Lung (tissue), 12 donors: ENCODE measurements around the gene LNP1. TPM values are rescaled to one million over a fixed set of nuclear protein-coding genes. Genes with fewer than 3 reads are reported as not detected.

Experiments
- ATAC-seq: fragments of 200-7000 bp; cut with Tn5 transposase; one replicate; pipeline ENCODE4 v1.9.1; 2020; ENCODE audit warnings: moderate number of reproducible peaks; ENCODE audit not compliant: insufficient read depth, low FRiP score
- DNase-seq, 3 donors: peaks; one replicate each; pipeline ENCODE4 v3.0.0-alpha.2; 2013 to 2017
- H3K27ac ChIP-seq, 2 donors: one replicate each; pipeline ENCODE4 v1.5.1; 2013; ENCODE audit warnings: mild to moderate bottlenecking in 2 of 2, moderate library complexity in 2 of 2, control low read depth in 1 of 2, inconsistent platforms in 1 of 2, low read depth in 1 of 2, low read length in 1 of 2
- H3K27me3 ChIP-seq, 3 donors: one replicate each; pipeline ENCODE4 v1.5.1; 2013; ENCODE audit warnings: low read length in 2 of 3; ENCODE audit not compliant: control insufficient read depth in 3 of 3, insufficient read depth in 3 of 3
- H3K36me3 ChIP-seq, 4 donors: one replicate each; pipeline ENCODE4 v1.5.1; 2013; ENCODE audit warnings: low read length in 4 of 4, mild to moderate bottlenecking in 1 of 4, moderate library complexity in 1 of 4; ENCODE audit not compliant: control insufficient read depth in 4 of 4, insufficient read depth in 4 of 4
- H3K4me1 ChIP-seq, 5 donors: one replicate each; pipeline ENCODE4 v1.5.1; 2013; ENCODE audit warnings: low read length in 5 of 5, mild to moderate bottlenecking in 2 of 5, moderate library complexity in 1 of 5; ENCODE audit not compliant: control insufficient read depth in 5 of 5, insufficient read depth in 5 of 5
- H3K4me3 ChIP-seq: one replicate; pipeline ENCODE4 v1.5.1; 2013; ENCODE audit warnings: mild to moderate bottlenecking, control low read depth, moderate library complexity
- H3K9ac ChIP-seq, 2 donors: one replicate each; pipeline ENCODE4 v1.5.1; 2013; ENCODE audit warnings: low read length in 2 of 2, control low read depth in 1 of 2; ENCODE audit not compliant: insufficient read depth in 1 of 2
- H3K9me3 ChIP-seq, 4 donors: one replicate each; pipeline ENCODE4 v1.5.1; 2013; ENCODE audit warnings: low read length in 3 of 4, mild to moderate bottlenecking in 1 of 4, moderate library complexity in 1 of 4; ENCODE audit not compliant: control insufficient read depth in 4 of 4, insufficient read depth in 3 of 4
- CTCF ChIP-seq: IDR thresholded peaks from 2 replicates; pipeline ENCODE4 v1.5.1; 2012; ENCODE audit warnings: mild to moderate bottlenecking; ENCODE audit errors: control extremely low read depth, extremely low read depth
- WGBS, 2 donors: extraction: QIAGEN DNeasy Blood & Tissue Kit; methylation state at CpG; one replicate each; pipeline ENCODE4 v1.1.7; 2013; 5-methylcytosine and 5-hydroxymethylcytosine counted together
- polyA plus RNA-seq, 2 donors: library from polyadenylated mRNA; stranded (reverse); fragments of 200-250 nt; gene quantifications; one replicate each; pipeline ENCODE4 v1.2.1, GENCODE V29; 2013
- total RNA-seq, 2 donors: library from RNA; depleted of rRNA in 1 of 2; stranded (reverse); fragments of >200 nt in 1 of 2; gene quantifications; one replicate each; pipeline ENCODE4 v1.2.1, GENCODE V29; 2014 to 2021
- donor health status: control.
- donor health status: control.
- donor health status: Bipolar disorder and iron deficiency.
- donor health status: healthy.
- donor health status: DM: yes; HTN: yes; CAD: no.

The LNP1 gene
- total and polyA plus RNA-seq, 4 donors = 1.1 to 5.8 (median 2.2) TPM

DNA sequence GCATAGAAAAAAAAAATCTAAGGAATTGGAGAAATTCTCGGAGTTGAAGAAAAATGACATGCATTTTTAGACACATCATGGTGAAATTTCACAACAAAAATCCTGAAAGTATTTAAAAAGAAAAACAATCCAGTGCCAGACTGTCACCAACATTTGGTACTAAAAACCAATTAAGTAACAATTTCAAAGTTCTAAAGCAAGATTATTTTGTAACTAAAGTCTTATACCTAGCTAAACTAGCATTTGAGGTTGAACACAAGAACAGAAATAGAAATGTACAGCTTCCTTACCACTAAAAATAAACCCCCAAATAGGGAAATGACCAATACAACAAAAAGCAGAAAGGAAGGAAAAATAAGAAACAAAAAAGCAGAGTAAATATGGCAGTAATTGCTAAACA is 12.3 kb upstream of the LNP1 start:
- TF ChIP-seq CTCF = no peak
- peaks cover 0 to 4% (median 1%) of the 10 kb centered on the region in 4 donors for H3K9me3 ChIP-seq
- peaks cover 0 to 4% (median 4%) of the 10 kb centered on the region in 5 donors for H3K4me1 ChIP-seq
- no peak overlapping the region for H3K9ac ChIP-seq
- no peak overlapping the region for H3K4me3 ChIP-seq
- H3K36me3 ChIP-seq = peaks cover 3 to 23% (median 5%) of the 10 kb centered on the region in 4 donors
- H3K27me3 ChIP-seq = no peaks in the 10 kb centered on the region
- ATAC-seq (no peak), DNase-seq (no peak)
- 91 to 95% methylated on average over 1 of the region's 1 CpG for WGBS, 2 donors
- H3K27ac ChIP-seq = no peak overlapping the region

GRCh38 chr3:100395679-100396431 is 5.5 kb upstream of the LNP1 start:
- ATAC-seq = no peak
- Histone ChIP-seq H3K27me3 (no peaks in the 10 kb centered on the region), H3K4me1 (peaks cover 3 to 18% (median 9%) of the 10 kb centered on the region in 5 donors), H3K9me3 (no peaks in the 10 kb centered on the region), H3K4me3 (no peak overlapping the region), H3K9ac (no peak overlapping the region), H3K27ac (no peak overlapping the region), H3K36me3 (peaks cover 0 to 3% (median 2%) of the 10 kb centered on the region in 4 donors)
- DNase-seq = no peak
- WGBS, 2 donors = 65 to 75% methylated on average over 2 of the region's 2 CpGs
- no peak for TF ChIP-seq CTCF

GRCh38 chr3:100396967-100397366 is 4.4 kb upstream of the LNP1 start:
- no peak for ATAC-seq

More at GRCh38 chr3:100396967-100397366, 4.4 kb upstream of the LNP1 start:
- H3K4me3 ChIP-seq = no peak overlapping the region
- no peak overlapping the region for H3K27ac ChIP-seq
- H3K4me1 ChIP-seq = peaks cover 3 to 17% (median 10%) of the 10 kb centered on the region in 5 donors
- 58 to 69% methylated on average over 2 of the region's 2 CpGs for WGBS, 2 donors
- no peak overlapping the region for H3K9ac ChIP-seq
- H3K9me3 ChIP-seq = no peaks in the 10 kb centered on the region
- TF ChIP-seq CTCF = no peak
- H3K36me3 ChIP-seq = peaks cover 0 to 2% (median 2%) of the 10 kb centered on the region in 4 donors
- DNase-seq = no peak
- no peaks in the 10 kb centered on the region for H3K27me3 ChIP-seq
